GM12874 (cell line): ENCODE measurements around the gene KNCN.

Experiments used
- CTCF ChIP-seq: IDR thresholded peaks from 2 replicates; pipeline ENCODE4 v1.5.1; 2011; ENCODE audit warnings: low read depth, mild to moderate bottlenecking, control low read depth, low read length, moderate library complexity; ENCODE audit not compliant: insufficient read depth

The KNCN gene

GRCh38 chr1:46577671-46578070, 26.2 kb upstream of the KNCN start:
- no peak for TF ChIP-seq CTCF

GRCh38 chr1:46576596-46576995, 25.1 kb upstream of the KNCN start:
- TF ChIP-seq CTCF: no peak

- TF ChIP-seq CTCF: no peak
These were observed 24.3 kb upstream of the KNCN start for GRCh38 chr1:46575778-46576177.

GRCh38 chr1:46575300-46575699, 23.9 kb upstream of the KNCN start:
- TF ChIP-seq CTCF: no peak

GRCh38 chr1:46571691-46572225, 20.3 kb upstream of the KNCN start:
- no peak for TF ChIP-seq CTCF

GRCh38 chr1:46569884-46570725, 18.7 kb upstream of the KNCN start:
- no peak for TF ChIP-seq CTCF

GRCh38 chr1:46569116-46569515, 17.7 kb upstream of the KNCN start:
- no peak for TF ChIP-seq CTCF
